Measurements from ENCODE around the gene ATP8B3. TPM values are rescaled to one million over a fixed set of nuclear protein-coding genes. Genes with fewer than 3 reads are reported as not detected.

The ATP8B3 gene
- total and polyA plus RNA-seq, 10 of the 15 experiments (the other 5 are each of a cell fraction or from before 2014, with no cell fraction given), result 0.13 to 1.7 (median 0.52) TPM

DNA sequence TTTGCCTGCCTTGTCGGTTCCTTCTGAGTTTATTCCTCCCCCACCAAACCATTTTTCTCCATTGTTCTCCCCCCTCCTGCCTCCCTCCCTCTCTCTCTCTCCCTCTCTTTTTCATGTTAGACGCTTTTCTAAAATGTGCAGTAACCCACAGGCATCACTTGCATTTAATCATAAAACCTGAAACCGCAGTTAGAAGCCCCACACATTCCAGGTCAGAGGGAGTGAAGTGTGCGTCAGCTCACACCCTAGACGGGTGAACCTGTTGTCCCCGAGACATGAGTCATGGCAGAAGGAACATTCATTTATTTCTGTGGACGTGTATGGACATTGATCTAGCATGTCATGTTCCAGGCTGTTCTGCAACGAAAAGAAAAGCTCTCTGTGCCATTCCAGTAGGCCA lies 38.9 kb downstream of the ATP8B3 start:
- WGBS (ENCODE audit: insufficient coverage, insufficient replicate concordance, low lambda C conversion rate, missing lambda C conversion rate), result 15% methylated on average over 8 of the region's 8 CpGs
- DNase-seq (ENCODE audit: low read depth, low spot score), result no peak
- RAD21 ChIA-PET (ENCODE audit: unreplicated experiment), result no interaction called here
- peaks cover 9% of the 10 kb centered on the region for H3K9me3 ChIP-seq (replicated peaks; ENCODE audit: control insufficient read depth, insufficient read depth, low read length)
- peaks cover 4 to 10% of the 10 kb centered on the region in 2 experiments for H3K27me3 ChIP-seq (replicated peaks in 1 of 2; ENCODE audit: control insufficient read depth in 2 of 2, insufficient read depth in 2 of 2, low read length in 1 of 2)
- no peak overlapping the region for H3K9ac ChIP-seq (ENCODE audit: control insufficient read depth, insufficient read depth, low read length)
- FAIRE-seq, result no peak
- TF ChIP-seq, protein P1, sequence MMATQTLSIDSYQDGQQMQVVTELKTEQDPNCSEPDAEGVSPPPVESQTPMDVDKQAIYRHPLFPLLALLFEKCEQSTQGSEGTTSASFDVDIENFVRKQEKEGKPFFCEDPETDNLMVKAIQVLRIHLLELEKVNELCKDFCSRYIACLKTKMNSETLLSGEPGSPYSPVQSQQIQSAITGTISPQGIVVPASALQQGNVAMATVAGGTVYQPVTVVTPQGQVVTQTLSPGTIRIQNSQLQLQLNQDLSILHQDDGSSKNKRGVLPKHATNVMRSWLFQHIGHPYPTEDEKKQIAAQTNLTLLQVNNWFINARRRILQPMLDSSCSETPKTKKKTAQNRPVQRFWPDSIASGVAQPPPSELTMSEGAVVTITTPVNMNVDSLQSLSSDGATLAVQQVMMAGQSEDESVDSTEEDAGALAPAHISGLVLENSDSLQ (IDR thresholded peaks at IDR 0.05), result no peak
- TF ChIP-seq NBN (IDR thresholded peaks at IDR 0.05) (no peak), HDAC6 (IDR thresholded peaks at IDR 0.05; ENCODE audit: unreplicated experiment) (no peak), NR2F1 (conservative IDR thresholded peaks at IDR 0.05) (no peak), RFX5 (IDR thresholded peaks at IDR 0.05; ENCODE audit: low read depth, low read length) (no peak), JUND (IDR thresholded peaks at IDR 0.05; ENCODE audit: low read depth, low read length) (no peak), SMAD5 (IDR thresholded peaks at IDR 0.05; ENCODE audit: low read depth) (no peak), POLR2AphosphoS5 (IDR thresholded peaks at IDR 0.05; ENCODE audit: low read length) (no peak), BACH1 (IDR thresholded peaks at IDR 0.05; ENCODE audit: borderline replicate concordance) (no peak)
- TF ChIP-seq, protein P2, sequence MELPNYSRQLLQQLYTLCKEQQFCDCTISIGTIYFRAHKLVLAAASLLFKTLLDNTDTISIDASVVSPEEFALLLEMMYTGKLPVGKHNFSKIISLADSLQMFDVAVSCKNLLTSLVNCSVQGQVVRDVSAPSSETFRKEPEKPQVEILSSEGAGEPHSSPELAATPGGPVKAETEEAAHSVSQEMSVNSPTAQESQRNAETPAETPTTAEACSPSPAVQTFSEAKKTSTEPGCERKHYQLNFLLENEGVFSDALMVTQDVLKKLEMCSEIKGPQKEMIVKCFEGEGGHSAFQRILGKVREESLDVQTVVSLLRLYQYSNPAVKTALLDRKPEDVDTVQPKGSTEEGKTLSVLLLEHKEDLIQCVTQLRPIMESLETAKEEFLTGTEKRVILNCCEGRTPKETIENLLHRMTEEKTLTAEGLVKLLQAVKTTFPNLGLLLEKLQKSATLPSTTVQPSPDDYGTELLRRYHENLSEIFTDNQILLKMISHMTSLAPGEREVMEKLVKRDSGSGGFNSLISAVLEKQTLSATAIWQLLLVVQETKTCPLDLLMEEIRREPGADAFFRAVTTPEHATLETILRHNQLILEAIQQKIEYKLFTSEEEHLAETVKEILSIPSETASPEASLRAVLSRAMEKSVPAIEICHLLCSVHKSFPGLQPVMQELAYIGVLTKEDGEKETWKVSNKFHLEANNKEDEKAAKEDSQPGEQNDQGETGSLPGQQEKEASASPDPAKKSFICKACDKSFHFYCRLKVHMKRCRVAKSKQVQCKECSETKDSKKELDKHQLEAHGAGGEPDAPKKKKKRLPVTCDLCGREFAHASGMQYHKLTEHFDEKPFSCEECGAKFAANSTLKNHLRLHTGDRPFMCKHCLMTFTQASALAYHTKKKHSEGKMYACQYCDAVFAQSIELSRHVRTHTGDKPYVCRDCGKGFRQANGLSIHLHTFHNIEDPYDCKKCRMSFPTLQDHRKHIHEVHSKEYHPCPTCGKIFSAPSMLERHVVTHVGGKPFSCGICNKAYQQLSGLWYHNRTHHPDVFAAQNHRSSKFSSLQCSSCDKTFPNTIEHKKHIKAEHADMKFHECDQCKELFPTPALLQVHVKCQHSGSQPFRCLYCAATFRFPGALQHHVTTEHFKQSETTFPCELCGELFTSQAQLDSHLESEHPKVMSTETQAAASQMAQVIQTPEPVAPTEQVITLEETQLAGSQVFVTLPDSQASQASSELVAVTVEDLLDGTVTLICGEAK (IDR thresholded peaks at IDR 0.05; ENCODE audit: borderline replicate concordance), result no peak
- TF ChIP-seq, protein P3, sequence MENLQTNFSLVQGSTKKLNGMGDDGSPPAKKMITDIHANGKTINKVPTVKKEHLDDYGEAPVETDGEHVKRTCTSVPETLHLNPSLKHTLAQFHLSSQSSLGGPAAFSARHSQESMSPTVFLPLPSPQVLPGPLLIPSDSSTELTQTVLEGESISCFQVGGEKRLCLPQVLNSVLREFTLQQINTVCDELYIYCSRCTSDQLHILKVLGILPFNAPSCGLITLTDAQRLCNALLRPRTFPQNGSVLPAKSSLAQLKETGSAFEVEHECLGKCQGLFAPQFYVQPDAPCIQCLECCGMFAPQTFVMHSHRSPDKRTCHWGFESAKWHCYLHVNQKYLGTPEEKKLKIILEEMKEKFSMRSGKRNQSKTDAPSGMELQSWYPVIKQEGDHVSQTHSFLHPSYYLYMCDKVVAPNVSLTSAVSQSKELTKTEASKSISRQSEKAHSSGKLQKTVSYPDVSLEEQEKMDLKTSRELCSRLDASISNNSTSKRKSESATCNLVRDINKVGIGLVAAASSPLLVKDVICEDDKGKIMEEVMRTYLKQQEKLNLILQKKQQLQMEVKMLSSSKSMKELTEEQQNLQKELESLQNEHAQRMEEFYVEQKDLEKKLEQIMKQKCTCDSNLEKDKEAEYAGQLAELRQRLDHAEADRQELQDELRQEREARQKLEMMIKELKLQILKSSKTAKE (IDR thresholded peaks at IDR 0.05; ENCODE audit: low read depth, poor library complexity, severe bottlenecking), result no peak
- TF ChIP-seq, protein P4, sequence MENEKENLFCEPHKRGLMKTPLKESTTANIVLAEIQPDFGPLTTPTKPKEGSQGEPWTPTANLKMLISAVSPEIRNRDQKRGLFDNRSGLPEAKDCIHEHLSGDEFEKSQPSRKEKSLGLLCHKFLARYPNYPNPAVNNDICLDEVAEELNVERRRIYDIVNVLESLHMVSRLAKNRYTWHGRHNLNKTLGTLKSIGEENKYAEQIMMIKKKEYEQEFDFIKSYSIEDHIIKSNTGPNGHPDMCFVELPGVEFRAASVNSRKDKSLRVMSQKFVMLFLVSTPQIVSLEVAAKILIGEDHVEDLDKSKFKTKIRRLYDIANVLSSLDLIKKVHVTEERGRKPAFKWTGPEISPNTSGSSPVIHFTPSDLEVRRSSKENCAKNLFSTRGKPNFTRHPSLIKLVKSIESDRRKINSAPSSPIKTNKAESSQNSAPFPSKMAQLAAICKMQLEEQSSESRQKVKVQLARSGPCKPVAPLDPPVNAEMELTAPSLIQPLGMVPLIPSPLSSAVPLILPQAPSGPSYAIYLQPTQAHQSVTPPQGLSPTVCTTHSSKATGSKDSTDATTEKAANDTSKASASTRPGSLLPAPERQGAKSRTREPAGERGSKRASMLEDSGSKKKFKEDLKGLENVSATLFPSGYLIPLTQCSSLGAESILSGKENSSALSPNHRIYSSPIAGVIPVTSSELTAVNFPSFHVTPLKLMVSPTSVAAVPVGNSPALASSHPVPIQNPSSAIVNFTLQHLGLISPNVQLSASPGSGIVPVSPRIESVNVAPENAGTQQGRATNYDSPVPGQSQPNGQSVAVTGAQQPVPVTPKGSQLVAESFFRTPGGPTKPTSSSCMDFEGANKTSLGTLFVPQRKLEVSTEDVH (IDR thresholded peaks at IDR 0.05; ENCODE audit: low read depth, partially characterized antibody), result no peak
- in situ Hi-C loops (cut with MboI) (no loop called here), intact Hi-C loops (cut with micrococcal nuclease; ENCODE audit: unreplicated experiment) (no loop called here)
- H3K4me1 ChIP-seq (ENCODE audit: control insufficient read depth, insufficient read depth, low read length), result no peaks in the 10 kb centered on the region
- CTCF ChIA-PET, result interaction anchor here (1.1 to 3.6 kb wide), 3 partner anchors 9 to 91 kb away, joined by 3 to 22 read pairs (median 4); no protein-coding TSS in a partner anchor
- POLR2A ChIA-PET, result no interaction called here
- no peaks in the 10 kb centered on the region for H4K20me1 ChIP-seq (ENCODE audit: control insufficient read depth, insufficient read depth)
- no TSS peak for BruUV-seq (replicated peaks)
- no peak overlapping the region for H3K4me3 ChIP-seq
- H3K79me2 ChIP-seq (ENCODE audit: control insufficient read depth, insufficient read depth, low read length), result no peaks in the 10 kb centered on the region
- no peaks in the 10 kb centered on the region for H3K36me3 ChIP-seq (ENCODE audit: control insufficient read depth in 2 of 2, insufficient read depth in 2 of 2, low read length in 1 of 2)
- ATAC-seq, result no peak
- H2AFZ ChIP-seq (ENCODE audit: control insufficient read depth, low read depth, low read length), result no peak overlapping the region
- no peak overlapping the region for H3K4me2 ChIP-seq (ENCODE audit: control insufficient read depth, insufficient read depth)
- SMC1A ChIA-PET (ENCODE audit: uncharacterized antibody, unreplicated experiment), result no interaction called here
- H3K27ac ChIP-seq (ENCODE audit: control insufficient read depth, insufficient read depth), result no peak overlapping the region

Measured in GM12878 (cell line).